Measurements from ENCODE around the gene FARP2.

Gene FARP2

GRCh38 chr2:241500016-241500415 lies 143.9 kb downstream of the FARP2 start:
- CTCF ChIA-PET, result no interaction called here
- POLR2A ChIA-PET (ENCODE audit: low non-redundant PET), result no interaction called here
- DNase-seq (ENCODE audit: low spot score), result no peak
- H3K27ac ChIP-seq, result no peak overlapping the region
- TF ChIP-seq CTCF (conservative IDR thresholded peaks at IDR 0.05; ENCODE audit: low read depth), result no peak

GRCh38 chr2:241500431-241500975 lies 144.4 kb downstream of the FARP2 start:
- DNase-seq (ENCODE audit: low spot score), result no peak
- CTCF ChIA-PET, result interaction anchor here (0.6 kb wide), 1 partner anchor 171 kb away, joined by 4 read pairs; no protein-coding TSS in a partner anchor
- TF ChIP-seq CTCF (conservative IDR thresholded peaks at IDR 0.05; ENCODE audit: low read depth), result no peak
- POLR2A ChIA-PET (ENCODE audit: low non-redundant PET), result no interaction called here
- H3K27ac ChIP-seq, result 0 out of 2 replicates have a peak overlapping the region, but pooled peaks have one; percentile 1

- CTCF ChIA-PET, result interaction anchor here (0.6 kb wide), 1 partner anchor 172 kb away, joined by 4 read pairs; no protein-coding TSS in a partner anchor
- no peak for TF ChIP-seq CTCF (conservative IDR thresholded peaks at IDR 0.05; ENCODE audit: low read depth)
- H3K27ac ChIP-seq, result 0 out of 2 replicates have a peak overlapping the region, but pooled peaks have one; percentile 1
- POLR2A ChIA-PET (ENCODE audit: low non-redundant PET), result no interaction called here
- no peak for DNase-seq (ENCODE audit: low spot score)
Observed at GRCh38 chr2:241501099-241501541, 145.0 kb downstream of the FARP2 start.

DNA sequence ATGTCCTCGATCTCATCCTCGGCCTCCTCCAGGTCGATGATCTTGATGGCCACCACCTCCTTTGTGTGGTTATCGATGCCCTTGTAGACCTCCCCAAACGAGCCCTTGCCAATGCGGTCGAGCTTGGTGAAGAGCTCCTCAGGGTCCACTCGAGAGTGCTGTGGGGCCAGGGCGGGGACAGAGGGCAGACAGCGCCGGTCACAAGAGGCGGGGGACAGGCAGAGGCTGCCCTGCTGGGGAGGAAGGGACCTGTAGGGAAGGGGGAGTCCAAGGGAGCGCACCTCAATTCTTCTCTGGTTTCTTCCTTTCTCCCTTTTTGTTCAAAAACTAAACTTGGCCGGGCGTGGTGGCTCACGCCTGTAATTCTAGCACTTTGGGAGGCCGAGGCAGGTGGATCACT lies 145.5 kb downstream of the FARP2 start:
- no peak for TF ChIP-seq CTCF (conservative IDR thresholded peaks at IDR 0.05; ENCODE audit: low read depth)
- 0 out of 2 replicates have a peak overlapping the region, but pooled peaks have one; percentile 1 for H3K27ac ChIP-seq
- ChIA-PET POLR2A (ENCODE audit: low non-redundant PET) (no interaction called here), CTCF (no interaction called here)
- no peak for DNase-seq (ENCODE audit: low spot score)

GRCh38 chr2:241502281-241502680 lies 146.2 kb downstream of the FARP2 start:
- H3K27ac ChIP-seq, result no peak overlapping the region
- TF ChIP-seq CTCF (conservative IDR thresholded peaks at IDR 0.05; ENCODE audit: low read depth), result no peak
- no peak for DNase-seq (ENCODE audit: low spot score)
- ChIA-PET POLR2A (ENCODE audit: low non-redundant PET) (no interaction called here), CTCF (no interaction called here)

DNA sequence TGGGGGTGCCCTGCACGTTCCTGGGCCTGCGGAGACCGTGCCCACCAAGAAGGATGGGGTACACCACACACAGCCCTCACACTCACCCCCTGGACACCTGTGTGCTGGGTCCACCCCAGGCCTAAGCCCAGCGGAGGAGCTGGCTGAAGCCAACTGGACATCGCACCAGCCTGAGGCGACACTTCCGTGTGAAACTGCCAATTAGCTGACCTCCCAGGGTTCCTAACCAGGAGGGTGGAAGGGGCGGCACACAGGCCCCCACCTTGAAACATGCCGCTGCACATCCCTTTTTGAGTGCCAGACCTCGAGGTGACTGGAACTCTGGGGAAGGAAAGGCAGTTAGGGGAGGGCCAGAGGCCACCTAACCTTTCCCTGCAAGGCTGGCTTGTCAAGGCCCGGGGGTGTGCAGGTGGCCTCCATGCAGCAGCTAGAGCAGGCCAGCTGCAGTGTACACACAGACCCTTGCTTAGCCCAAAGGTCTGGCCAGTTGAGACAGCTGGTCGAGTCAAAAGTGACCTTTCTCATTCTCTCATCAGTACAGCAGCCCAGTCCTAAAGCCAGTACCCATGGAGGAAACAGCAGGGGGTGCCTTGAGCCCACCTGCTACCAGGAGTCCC lies 147.8 kb downstream of the FARP2 start:
- peak overlapping the region; percentile 38 for H3K27ac ChIP-seq
- ChIA-PET POLR2A (ENCODE audit: low non-redundant PET) (no interaction called here), CTCF (no interaction called here)
- no peak for TF ChIP-seq CTCF (conservative IDR thresholded peaks at IDR 0.05; ENCODE audit: low read depth)
- no peak for DNase-seq (ENCODE audit: low spot score)

Data from RWPE1 (cell line).